MM.1S (cell line): ENCODE measurements around the gene ST3GAL3.

ENCODE experiments used
- DNase-seq: peaks from one replicate; pipeline ENCODE4 v3.0.0-alpha.2; 2015
- H2AFZ ChIP-seq: fragments of 300-600 bp; sonication (generic); 2 replicates; pipeline ENCODE4 v1.6.0; 2016; ENCODE audit warnings: antibody characterized with exemption, low read length
- H3F3A ChIP-seq: fragments of 300-600 bp; sonication (generic); 2 replicates; pipeline ENCODE4 v1.6.1; 2016; ENCODE audit warnings: mild to moderate bottlenecking, antibody characterized with exemption, low read length, moderate library complexity, mixed read lengths; ENCODE audit not compliant: insufficient read depth
- H3K27ac ChIP-seq: fragments of 300-600 bp; sonication (generic); 2 replicates; pipeline ENCODE4 v1.5.1; 2016; ENCODE audit warnings: mild to moderate bottlenecking, low read length
- H3K27me3 ChIP-seq: fragments of 300-600 bp; sonication (generic); replicated peaks from 2 replicates; pipeline ENCODE4 v1.6.0; 2016; ENCODE audit warnings: low read length; ENCODE audit not compliant: insufficient read depth
- H3K36me3 ChIP-seq: fragments of 300-600 bp; sonication (generic); replicated peaks from 2 replicates; pipeline ENCODE4 v1.6.1; 2016; ENCODE audit warnings: mild to moderate bottlenecking, low read length, mixed read lengths; ENCODE audit not compliant: insufficient read depth
- H3K4me1 ChIP-seq: fragments of 300-600 bp; sonication (generic); 2 replicates; pipeline ENCODE4 v1.6.1; 2016; ENCODE audit warnings: low read length, mixed read lengths
- H3K4me2 ChIP-seq: fragments of 300-600 bp; sonication (generic); 2 replicates; pipeline ENCODE4 v1.6.0; 2016; ENCODE audit warnings: low read depth, low read length
- H3K4me3 ChIP-seq: fragments of 300-600 bp; sonication (generic); 2 replicates; pipeline ENCODE4 v1.5.1; 2016; ENCODE audit warnings: low read length, mixed read lengths
- H3K79me2 ChIP-seq: fragments of 300-600 bp; sonication (generic); 2 replicates; pipeline ENCODE4 v1.6.1; 2016; ENCODE audit warnings: mixed run types, low read length, mixed read lengths
- H3K9ac ChIP-seq: fragments of 300-600 bp; sonication (generic); 2 replicates; pipeline ENCODE4 v1.6.1; 2016; ENCODE audit warnings: low read length, mixed read lengths
- H3K9me2 ChIP-seq: fragments of 300-600 bp; sonication (generic); replicated peaks from 2 replicates; pipeline ENCODE4 v1.6.1; 2016; ENCODE audit warnings: mild to moderate bottlenecking, low read length, mixed read lengths; ENCODE audit not compliant: insufficient read depth
- H3K9me3 ChIP-seq: fragments of 300-600 bp; sonication (generic); replicated peaks from 2 replicates; pipeline ENCODE4 v1.6.1; 2016; ENCODE audit warnings: mild to moderate bottlenecking, low read length, mixed read lengths; ENCODE audit not compliant: insufficient read depth
- H4K20me1 ChIP-seq: fragments of 300-600 bp; sonication (generic); 2 replicates; pipeline ENCODE4 v1.6.1; 2016; ENCODE audit warnings: mild to moderate bottlenecking, low read length, moderate library complexity, mixed read lengths; ENCODE audit not compliant: insufficient read depth
- EZH2 ChIP-seq: fragments of 300-600 bp; sonication (generic); optimal IDR thresholded peaks from 2 replicates; pipeline ENCODE3; 2017; ENCODE audit warnings: low read depth, mild to moderate bottlenecking, antibody characterized with exemption, low read length, mixed read lengths
- EZH2phosphoT487 ChIP-seq: fragments of 300-600 bp; sonication (generic); IDR thresholded peaks from 2 replicates; pipeline ENCODE4 v1.6.1; 2018; ENCODE audit warnings: antibody characterized with exemption, low read length
- TF ChIP-seq, protein P1 (sequence below): fragments of 300-600 bp; sonication (generic); IDR thresholded peaks from 2 replicates; pipeline ENCODE4 v1.5.1; 2016; ENCODE audit warnings: antibody characterized with exemption, low read length, mixed read lengths

ST3GAL3 gene

DNA sequence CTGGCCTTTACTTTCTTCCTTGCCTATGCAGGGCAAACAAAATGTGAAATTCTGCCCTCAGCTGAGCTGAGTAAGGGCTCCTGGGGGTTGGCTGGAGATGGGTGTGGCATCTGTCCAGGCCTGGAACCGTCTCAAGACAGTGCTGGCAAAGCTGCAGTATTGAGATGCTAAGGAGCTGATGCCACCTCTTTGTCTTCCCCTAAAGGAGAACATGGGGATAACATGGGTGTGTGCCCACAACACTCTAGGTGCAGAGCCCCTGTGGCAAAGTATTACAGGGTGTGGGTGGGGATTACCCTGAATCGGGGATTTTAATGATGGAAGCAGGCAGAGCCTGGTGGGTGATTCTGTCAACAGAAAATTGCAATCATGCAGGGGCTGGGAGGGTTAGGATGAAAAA, 2.5 kb upstream of the ST3GAL3 start:
- DNase-seq = no peak
- Histone ChIP-seq H3F3A (0 out of 2 replicates have a peak, but pooled peaks cover 6% of the 10 kb centered on the region), H3K4me1 (peaks cover 20% of the 10 kb centered on the region), H3K9me3 (no peaks in the 10 kb centered on the region), H3K27ac (no peak overlapping the region), H3K36me3 (no peaks in the 10 kb centered on the region), H2AFZ (no peak overlapping the region), H4K20me1 (no peaks in the 10 kb centered on the region), H3K27me3 (no peaks in the 10 kb centered on the region), H3K9ac (no peak overlapping the region), H3K4me2 (no peak overlapping the region), H3K4me3 (no peak overlapping the region), H3K9me2 (no peaks in the 10 kb centered on the region), H3K79me2 (peaks cover 17% of the 10 kb centered on the region)
- no peak for TF ChIP-seq EZH2
- TF ChIP-seq, protein P1, sequence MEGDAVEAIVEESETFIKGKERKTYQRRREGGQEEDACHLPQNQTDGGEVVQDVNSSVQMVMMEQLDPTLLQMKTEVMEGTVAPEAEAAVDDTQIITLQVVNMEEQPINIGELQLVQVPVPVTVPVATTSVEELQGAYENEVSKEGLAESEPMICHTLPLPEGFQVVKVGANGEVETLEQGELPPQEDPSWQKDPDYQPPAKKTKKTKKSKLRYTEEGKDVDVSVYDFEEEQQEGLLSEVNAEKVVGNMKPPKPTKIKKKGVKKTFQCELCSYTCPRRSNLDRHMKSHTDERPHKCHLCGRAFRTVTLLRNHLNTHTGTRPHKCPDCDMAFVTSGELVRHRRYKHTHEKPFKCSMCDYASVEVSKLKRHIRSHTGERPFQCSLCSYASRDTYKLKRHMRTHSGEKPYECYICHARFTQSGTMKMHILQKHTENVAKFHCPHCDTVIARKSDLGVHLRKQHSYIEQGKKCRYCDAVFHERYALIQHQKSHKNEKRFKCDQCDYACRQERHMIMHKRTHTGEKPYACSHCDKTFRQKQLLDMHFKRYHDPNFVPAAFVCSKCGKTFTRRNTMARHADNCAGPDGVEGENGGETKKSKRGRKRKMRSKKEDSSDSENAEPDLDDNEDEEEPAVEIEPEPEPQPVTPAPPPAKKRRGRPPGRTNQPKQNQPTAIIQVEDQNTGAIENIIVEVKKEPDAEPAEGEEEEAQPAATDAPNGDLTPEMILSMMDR = peak; percentile 22

DNA sequence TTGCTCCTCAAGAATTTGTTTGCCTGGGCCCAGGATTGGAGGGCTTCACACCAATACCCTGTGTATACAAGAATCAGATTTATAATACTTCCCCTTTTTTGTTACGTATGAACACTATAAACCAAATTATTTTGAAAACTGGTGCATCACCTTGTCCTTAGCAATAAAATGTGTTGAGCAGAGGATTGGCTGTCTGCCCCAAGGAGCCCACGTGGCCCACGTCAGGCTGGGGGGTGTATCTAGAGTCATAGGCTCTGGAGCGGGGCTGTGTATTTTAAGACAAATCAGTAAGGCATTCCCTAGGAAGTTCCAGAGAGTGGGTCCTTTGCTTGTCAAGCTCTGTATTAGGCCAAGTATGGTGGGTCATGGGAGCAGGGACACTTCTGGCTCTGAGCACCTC, 2.0 kb upstream of the ST3GAL3 start:
- no peaks in the 10 kb centered on the region for H3K9me2 ChIP-seq
- no peaks in the 10 kb centered on the region for H4K20me1 ChIP-seq
- no peaks in the 10 kb centered on the region for H3K27me3 ChIP-seq
- TF ChIP-seq EZH2 (no peak), EZH2phosphoT487 (no peak)
- TF ChIP-seq, protein P1 = no peak
- H3K4me2 ChIP-seq = no peak overlapping the region
- DNase-seq = no peak
- no peak overlapping the region for H2AFZ ChIP-seq
- no peak overlapping the region for H3K27ac ChIP-seq
- peaks cover 20% of the 10 kb centered on the region for H3K4me1 ChIP-seq
- no peak overlapping the region for H3K4me3 ChIP-seq
- H3K9me3 ChIP-seq = no peaks in the 10 kb centered on the region
- 0 out of 2 replicates have a peak, but pooled peaks cover 6% of the 10 kb centered on the region for H3F3A ChIP-seq
- H3K36me3 ChIP-seq = no peaks in the 10 kb centered on the region
- H3K79me2 ChIP-seq = peaks cover 17% of the 10 kb centered on the region
- no peak overlapping the region for H3K9ac ChIP-seq

DNA sequence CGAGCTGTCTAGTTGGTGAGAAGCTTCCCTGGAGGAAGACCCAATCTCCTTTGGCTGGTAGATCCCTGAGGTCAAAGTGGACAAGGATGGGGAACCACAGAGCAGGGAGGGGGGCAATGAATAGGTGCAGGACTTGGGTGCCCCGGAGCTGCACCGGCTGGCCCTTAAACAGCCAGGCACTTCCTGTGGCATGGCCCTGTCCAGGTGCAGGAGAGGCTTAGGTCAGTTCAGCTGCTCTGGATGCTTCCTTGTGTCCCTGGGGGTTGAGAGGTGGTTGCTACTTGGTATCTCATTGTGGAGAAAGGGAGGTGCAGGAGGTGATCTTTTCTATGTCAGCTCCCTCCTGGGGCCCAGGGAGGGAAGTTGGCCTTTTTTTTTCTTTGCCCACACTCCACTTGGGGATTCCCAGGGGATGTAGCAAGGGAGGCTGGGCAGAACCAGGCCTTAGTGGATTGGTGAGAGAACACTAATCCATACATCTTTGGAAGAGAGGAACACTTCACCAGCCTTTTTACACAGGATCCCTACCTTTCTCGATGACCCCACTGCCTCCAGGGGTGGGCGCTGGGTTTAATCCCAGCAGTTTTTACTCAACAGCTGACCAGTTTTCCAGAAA, 1.2 kb upstream of the ST3GAL3 start:
- Histone ChIP-seq H3K9me2 (no peaks in the 10 kb centered on the region), H3K4me3 (peak overlapping the region; percentile 97), H3K27me3 (no peaks in the 10 kb centered on the region), H3K9ac (peak overlapping the region; percentile 56; the same call in 1 of the 2 replicates), H4K20me1 (no peaks in the 10 kb centered on the region), H3K27ac (no peak overlapping the region), H3K4me2 (peak overlapping the region; percentile 74), H3K4me1 (peaks cover 23% of the 10 kb centered on the region), H3F3A (peaks cover 10% of the 10 kb centered on the region; the same call in 1 of the 2 replicates), H2AFZ (peak overlapping the region; percentile 88; the same call in 1 of the 2 replicates), H3K79me2 (peaks cover 17% of the 10 kb centered on the region), H3K36me3 (no peaks in the 10 kb centered on the region), H3K9me3 (no peaks in the 10 kb centered on the region)
- TF ChIP-seq, protein P1 = no peak
- TF ChIP-seq EZH2phosphoT487 (no peak), EZH2 (no peak)
- no peak for DNase-seq
